Body of pancreas (tissue), 4 donors: ENCODE results near the gene PLPPR3. TPM values are rescaled to one million over a fixed set of nuclear protein-coding genes. Genes with fewer than 3 reads are reported as not detected.

Experiments used
- ATAC-seq: fragments of 150-250 bp; one replicate; pipeline ENCODE4 v1.9.1; 2016
- DNase-seq, 4 donors: peaks; one replicate each; pipeline ENCODE4 v3.0.0-alpha.2; 2019
- H3K27ac ChIP-seq, 4 donors: fragments of 200-600 bp; sonication (generic); 1 replicate in 3 of 4; 2 replicates in 1 of 4; pipeline versions ENCODE4 v1.5.1 to v1.6.1; 2016 to 2019; ENCODE audit warnings: mild to moderate bottlenecking in 1 of 4, mixed read lengths in 1 of 4, moderate library complexity in 1 of 4
- H3K27me3 ChIP-seq, 2 donors: fragments of 200-600 bp; sonication (generic); one replicate each; pipeline ENCODE4 v1.6.0; 2016; ENCODE audit warnings: mild to moderate bottlenecking in 1 of 2
- H3K36me3 ChIP-seq, 2 donors: fragments of 200-600 bp; sonication (generic); replicated peaks in 1 of 2; 2 replicates each; pipeline ENCODE4 v1.5.1; 2016; ENCODE audit warnings: low read depth in 2 of 2; ENCODE audit not compliant: insufficient read depth in 1 of 2
- H3K4me1 ChIP-seq: fragments of 200-600 bp; sonication (generic); one replicate; pipeline ENCODE4 v1.6.0; 2016
- H3K4me3 ChIP-seq, 2 donors: fragments of 200-600 bp; sonication (generic); 1 replicate in 1 of 2; 2 replicates in 1 of 2; pipeline ENCODE4 v1.5.1; 2016 to 2019
- H3K9me3 ChIP-seq, 3 donors: fragments of 200-600 bp; sonication (generic); 1 replicate in 2 of 3; 2 replicates in 1 of 3; pipeline ENCODE4 v1.5.1; 2016
- CTCF ChIP-seq, 7 experiments: fragments of 450-650 bp in 4 of 7; fragments of 200-600 bp in 3 of 7; sonication (generic) in 3 of 7; IDR thresholded peaks; one replicate each; pipeline ENCODE4 v1.5.1; 2016 to 2019; ENCODE audit warnings: antibody characterized with exemption in 7 of 7
- POLR2A ChIP-seq, 3 donors: fragments of 450-650 bp; IDR thresholded peaks; one replicate each; pipeline ENCODE4 v1.6.1; 2016; ENCODE audit warnings: antibody characterized with exemption in 3 of 3, mild to moderate bottlenecking in 2 of 3
- WGBS, 2 donors: methylation state at CpG; one replicate each; pipeline ENCODE4 v1.1.5; 2017; 5-methylcytosine and 5-hydroxymethylcytosine counted together
- intact Hi-C: fragments of 100-400 bp; cut with DNase I; formaldehyde crosslinking; loops from one replicate; pipeline ENCODE4 v1.15.1; 2023
- total RNA-seq, 2 donors: library from RNA; depleted of rRNA; stranded (reverse); fragments of >200 nt; gene quantifications; one replicate each; pipeline ENCODE4 v1.1.0, GENCODE V29; 2016

The PLPPR3 gene
- total RNA-seq, 2 donors from 2014 or later = not detected

DNA sequence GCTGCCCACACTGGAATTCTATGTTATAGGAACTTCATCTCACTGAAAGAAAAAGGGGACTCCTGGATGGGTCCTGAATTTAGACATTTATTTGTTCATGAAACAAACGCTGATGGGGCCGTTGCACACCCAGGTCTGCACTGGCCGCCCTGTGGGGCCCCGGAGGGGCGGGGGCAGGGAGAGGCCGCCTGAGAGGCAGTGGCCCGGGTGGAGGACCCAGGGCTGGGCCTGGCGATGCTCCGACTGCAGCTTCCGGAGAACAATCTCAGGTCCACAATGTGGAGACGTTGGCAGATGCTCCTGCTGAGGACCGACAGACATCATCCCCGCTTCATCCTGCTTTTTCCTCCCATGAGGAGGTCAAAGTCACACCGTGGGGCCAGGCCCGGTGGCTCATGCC lies 40.8 kb downstream of the PLPPR3 start:
- Histone ChIP-seq H3K4me3 (no peak overlapping the region), H3K36me3 (no peaks in the 10 kb centered on the region), H3K27ac (peak overlapping the region in 2 of 4 donors; percentile 87 to 89), H3K27me3 (no peaks in the 10 kb centered on the region), H3K9me3 (no peaks in the 10 kb centered on the region), H3K4me1 (peaks cover 15% of the 10 kb centered on the region)
- no peak for TF ChIP-seq POLR2A (IDR thresholded peaks at IDR 0.05)
- TF ChIP-seq CTCF (IDR thresholded peaks at IDR 0.05) = no peak
- intact Hi-C loops = no loop called here
- DNase-seq (no peak), ATAC-seq (no peak)
- WGBS, 2 donors = 73 to 79% methylated on average over 10 to 15 of the region's 15 CpGs

DNA sequence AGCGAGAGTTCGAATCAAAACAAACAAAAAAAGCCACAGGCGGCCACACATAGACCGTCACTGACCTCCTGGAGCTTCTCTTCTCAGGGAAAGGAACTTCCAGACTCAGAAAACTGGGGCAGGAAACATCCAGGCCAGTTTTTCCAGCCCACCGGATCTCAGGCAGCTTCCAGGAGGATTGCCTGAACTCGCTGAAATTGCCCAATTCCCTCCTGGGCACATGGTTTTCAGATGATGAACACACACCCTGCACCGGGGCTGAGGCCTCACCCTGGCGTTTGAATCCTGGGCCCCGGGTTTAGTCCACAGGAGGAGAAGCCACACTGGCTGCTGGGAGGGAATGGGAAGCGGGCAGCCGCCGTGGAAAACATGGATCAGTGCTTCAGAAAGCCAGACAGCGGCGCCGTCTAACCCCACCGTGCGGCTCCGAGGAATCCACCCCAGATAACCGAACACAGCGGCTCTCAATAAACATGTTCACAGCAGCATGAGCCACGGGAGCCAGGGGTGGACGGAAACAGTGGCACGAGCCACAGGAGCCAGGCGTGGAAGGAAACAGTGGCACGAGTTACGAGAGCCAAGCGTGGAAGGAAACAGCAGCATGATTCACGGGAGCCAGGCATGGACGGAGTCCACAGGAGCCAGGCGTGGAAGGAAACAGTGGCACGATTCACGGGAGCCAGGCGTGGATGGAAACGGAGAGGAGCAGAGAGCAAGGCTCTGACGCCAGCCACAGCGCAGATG lies 42.7 kb downstream of the PLPPR3 start:
- no peaks in the 10 kb centered on the region for H3K27me3 ChIP-seq
- peaks cover 15% of the 10 kb centered on the region for H3K4me1 ChIP-seq

GRCh38 chr19:776549-776948 lies 45.2 kb downstream of the PLPPR3 start:
- Histone ChIP-seq H3K4me1 (peaks cover 10% of the 10 kb centered on the region), H3K27me3 (no peaks in the 10 kb centered on the region), H3K36me3 (no peaks in the 10 kb centered on the region), H3K27ac (no peak overlapping the region), H3K4me3 (no peak overlapping the region), H3K9me3 (no peaks in the 10 kb centered on the region)
- DNase-seq (no peak), ATAC-seq (no peak)
- TF ChIP-seq CTCF (IDR thresholded peaks at IDR 0.05) = no peak
- no peak for TF ChIP-seq POLR2A (IDR thresholded peaks at IDR 0.05)
- WGBS, 2 donors = 83 to 86% methylated on average over 18 of the region's 18 CpGs
- intact Hi-C loops = no loop called here

More for the DNA sequence above, 42.7 kb downstream of the PLPPR3 start:
- no peak for TF ChIP-seq CTCF (IDR thresholded peaks at IDR 0.05)
- no peak for TF ChIP-seq POLR2A (IDR thresholded peaks at IDR 0.05)
- 62 to 66% methylated on average over 35 to 36 of the region's 36 CpGs for WGBS, 2 donors
- no peaks in the 10 kb centered on the region for H3K36me3 ChIP-seq
- H3K9me3 ChIP-seq = no peaks in the 10 kb centered on the region
- no peak overlapping the region for H3K4me3 ChIP-seq
- DNase-seq (peak in 3 of 4 donors; percentile 46 to 58 (median 50)), ATAC-seq (no peak)
- peak overlapping the region in 2 of 4 donors; percentile 62 to 71 for H3K27ac ChIP-seq
- intact Hi-C loops = no loop called here

- intact Hi-C loops = loop anchor here (5.0 kb wide), 1 partner anchor 144 kb away; the partner anchor contains the start of gene KISS1R
- WGBS, 2 donors = 80 to 83% methylated on average over 12 to 17 of the region's 18 CpGs
- Histone ChIP-seq H3K36me3 (no peaks in the 10 kb centered on the region), H3K4me1 (peaks cover 6% of the 10 kb centered on the region), H3K27ac (no peak overlapping the region), H3K4me3 (no peak overlapping the region), H3K9me3 (no peaks in the 10 kb centered on the region), H3K27me3 (no peaks in the 10 kb centered on the region)
- DNase-seq = no peak
- TF ChIP-seq CTCF (IDR thresholded peaks at IDR 0.05) = no peak
- TF ChIP-seq POLR2A (IDR thresholded peaks at IDR 0.05) = no peak
- ATAC-seq = no peak
These were observed 48.9 kb downstream of the PLPPR3 start for GRCh38 chr19:772730-773436.
